ENCODE measurements around the gene PCDH9.

GRCh38 chr13:67197704-67198103 is 32.4 kb downstream of the PCDH9 start:
- no peak for TF ChIP-seq CTCF (IDR thresholded peaks at IDR 0.05)
- no peak for TF ChIP-seq POLR2A (IDR thresholded peaks at IDR 0.05)
